ENCODE results near the gene CLDN17.

CLDN17 gene

GRCh38 chr21:30117631-30118030, 49.0 kb downstream of the CLDN17 start:
- no peak for DNase-seq

GRCh38 chr21:30116479-30116878, 50.1 kb downstream of the CLDN17 start:
- ATAC-seq (no peak), DNase-seq (no peak)

More at GRCh38 chr21:30117631-30118030, 49.0 kb downstream of the CLDN17 start:
- ATAC-seq: no peak

Data from stimulated activated naive CD8-positive, alpha-beta T cell treated with anti-CD3 and anti-CD28 coated beads, Interleukin-15, Interleukin-2, amounts not matched to agents 100 U/mL and 50 U/mL, for 24 hours (primary cell).